Activated CD4-positive, alpha-beta T cell treated with anti-CD3 and anti-CD28 coated beads, Interleukin-2, amount 50 U/mL, for 16 hours (primary cell): ENCODE data around the gene SYNE2.
A peak's percentile ranks its signal among the peaks of the same experiment; 100 is the strongest.
"Not testable (repeated sequence)": the region's sequence is repeated elsewhere in the genome, so short reads cannot be mapped to it uniquely, and the experiment has no call there.

ENCODE experiments used
- DNase-seq: peaks from one replicate; pipeline ENCODE4 v3.0.0-alpha.2; 2020

Gene SYNE2

DNA sequence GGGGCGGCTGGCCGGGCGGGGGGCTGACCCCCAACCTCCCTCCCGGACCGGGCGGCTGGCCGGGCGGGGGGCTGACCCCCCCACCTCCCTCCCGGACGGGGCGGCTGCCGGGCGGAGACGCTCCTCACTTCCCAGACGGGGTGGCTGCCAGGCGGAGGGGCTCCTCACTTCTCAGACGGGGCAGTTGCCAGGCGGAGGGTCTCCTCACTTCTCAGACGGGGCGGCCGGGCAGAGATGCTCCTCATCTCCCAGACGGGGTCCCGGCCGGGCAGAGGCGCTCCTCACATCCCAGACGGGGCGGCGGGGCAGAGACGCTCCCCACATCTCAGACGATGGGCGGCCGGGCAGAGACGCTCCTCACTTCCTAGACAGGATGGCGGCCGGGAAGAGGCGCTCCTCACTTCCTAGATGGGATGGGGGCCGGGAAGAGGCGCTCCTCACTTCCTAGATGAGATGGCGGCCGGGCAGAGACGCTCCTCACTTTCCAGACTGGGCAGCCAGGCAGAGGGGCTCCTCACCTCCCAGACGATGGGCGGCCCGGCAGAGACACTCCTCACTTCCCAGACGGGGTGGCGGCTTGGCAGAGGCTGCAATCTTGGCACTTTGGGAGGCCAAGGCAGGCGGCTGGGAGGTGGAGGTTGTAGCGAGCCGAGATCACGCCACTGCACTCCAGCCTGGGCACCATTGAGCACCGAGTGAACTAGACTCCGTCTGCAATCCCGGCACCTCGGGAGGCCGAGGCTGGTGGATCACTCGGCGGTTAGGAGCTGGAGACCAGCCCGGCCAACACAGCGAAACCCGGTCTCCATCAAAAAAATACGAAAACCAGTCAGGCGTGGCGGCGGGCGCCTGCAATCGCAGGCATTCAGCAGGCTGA, 185.3 kb downstream of the SYNE2 start:
- DNase-seq, result not testable (repeated sequence)

DNA sequence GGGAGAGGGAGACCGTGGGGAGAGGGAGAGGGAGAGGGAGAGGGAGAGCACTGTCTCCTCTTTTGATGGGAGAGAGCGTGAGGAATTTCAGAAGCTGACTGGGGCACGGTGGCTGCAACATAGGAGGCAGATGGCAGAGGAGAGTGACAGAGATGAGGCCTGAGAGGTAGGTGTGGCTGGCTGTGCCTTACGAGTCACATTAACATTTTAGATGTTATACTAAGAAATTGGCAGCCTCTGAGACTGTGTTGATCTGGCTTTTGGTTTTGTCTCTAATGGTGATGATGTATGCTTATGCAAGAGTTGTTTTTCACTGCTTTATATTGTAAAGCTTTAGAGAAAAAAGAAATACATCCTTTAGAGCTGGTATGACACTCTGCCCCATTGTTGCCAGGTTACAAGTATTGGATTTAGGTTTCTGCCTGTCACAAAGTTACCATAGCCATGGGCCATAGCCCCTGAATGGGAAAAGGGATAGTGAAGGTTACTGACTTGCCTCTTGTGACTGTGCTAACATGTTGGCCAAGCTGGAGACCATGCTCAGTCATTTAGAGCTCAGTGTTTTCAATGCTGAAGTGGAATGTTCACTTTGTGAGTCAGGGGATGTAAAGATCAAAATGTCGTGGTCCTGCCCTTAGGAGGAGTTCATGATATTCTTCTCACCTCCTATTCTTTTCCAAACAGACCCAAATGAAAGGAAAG, 186.2 kb downstream of the SYNE2 start:
- no peak for DNase-seq

DNA sequence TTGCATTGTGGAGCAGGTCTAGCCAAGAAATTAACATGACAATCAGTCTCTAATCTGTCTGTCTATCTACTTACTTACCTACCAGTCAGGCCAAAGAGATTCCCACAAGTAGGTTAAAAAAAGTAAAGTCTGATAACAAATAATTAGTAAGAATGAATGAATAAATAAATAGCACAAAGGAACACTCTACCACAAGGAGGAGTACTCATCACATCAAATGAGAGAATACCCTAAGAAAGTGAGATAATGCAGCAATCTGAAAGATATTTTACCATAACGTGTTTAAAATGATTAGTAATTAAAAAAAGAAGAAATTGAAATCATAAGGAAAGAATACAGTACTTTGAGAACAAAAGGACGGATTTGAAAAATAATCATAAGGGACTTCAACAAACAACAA, 187.2 kb downstream of the SYNE2 start:
- no peak for DNase-seq

GRCh38 chr14:64043296-64043695, 190.5 kb downstream of the SYNE2 start:
- DNase-seq, result not testable (repeated sequence)

DNA sequence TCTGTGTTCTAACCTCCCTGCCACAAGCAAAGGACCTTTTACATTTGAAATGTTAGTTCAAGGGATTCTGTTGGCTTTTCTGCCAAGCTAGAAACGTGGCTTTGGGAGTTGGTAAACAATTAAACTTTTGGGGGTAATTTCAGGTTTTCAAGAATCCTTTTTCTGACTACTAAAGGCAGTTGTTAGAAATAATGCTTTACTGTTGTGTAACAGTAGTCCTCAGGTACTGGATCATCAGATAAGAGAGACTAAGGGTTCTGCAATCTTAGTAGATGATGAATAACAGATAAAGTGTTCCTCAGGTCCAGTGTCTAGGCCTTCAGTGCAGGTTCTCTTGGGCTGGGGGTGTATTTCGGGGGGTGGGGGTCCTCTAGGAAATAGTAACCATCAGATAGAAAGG, 192.3 kb downstream of the SYNE2 start:
- DNase-seq, result no peak

- no peak for DNase-seq
These were observed 197.0 kb downstream of the SYNE2 start for GRCh38 chr14:64049616-64050381.

DNA sequence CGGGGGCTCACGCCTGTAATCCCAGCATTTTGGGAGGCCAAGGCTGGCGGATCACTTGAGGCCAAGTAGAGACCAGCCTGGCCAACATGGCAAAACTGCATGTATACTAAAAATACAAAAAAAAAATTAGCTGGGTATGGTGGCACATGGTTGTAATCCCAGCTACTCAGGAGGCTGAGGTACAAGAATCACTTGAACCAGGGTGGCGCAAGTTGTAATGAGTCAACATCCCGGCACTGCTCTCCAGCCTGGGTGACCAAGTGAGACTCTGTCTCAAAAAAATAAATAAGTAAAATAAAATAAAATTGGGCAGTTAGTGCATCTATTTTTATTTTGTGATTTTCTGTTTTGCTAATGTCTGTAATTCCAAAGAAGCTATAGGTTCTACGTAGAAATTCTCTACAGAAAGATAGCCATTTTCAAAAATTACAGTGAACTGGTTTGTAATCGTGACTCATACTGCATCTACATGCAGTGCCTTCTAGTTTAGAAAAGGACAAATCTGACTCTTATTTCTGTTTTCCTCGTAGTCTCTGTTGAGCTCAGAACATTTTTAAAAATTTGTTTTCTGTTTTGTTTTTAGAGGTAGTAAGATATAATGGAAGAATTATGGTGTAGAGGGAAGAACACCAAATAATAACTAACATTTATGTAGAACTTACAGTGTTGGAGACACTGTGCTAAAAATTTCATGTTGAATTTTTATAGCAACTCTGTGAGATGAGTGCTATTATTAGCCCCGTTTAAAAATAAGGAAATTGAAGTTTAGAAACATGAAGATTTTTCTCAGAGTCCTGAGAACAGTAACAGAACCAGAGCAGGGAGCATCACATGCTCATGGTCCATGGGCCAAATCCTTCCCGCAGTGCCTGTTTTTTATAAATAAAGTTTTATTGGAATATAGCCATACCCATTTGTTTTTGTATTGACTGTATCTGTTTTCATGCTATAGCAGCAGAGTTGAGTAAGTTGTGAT, 201.2 kb downstream of the SYNE2 start:
- no peak for DNase-seq

GRCh38 chr14:64059454-64060198, 206.8 kb downstream of the SYNE2 start:
- DNase-seq, result no peak

DNA sequence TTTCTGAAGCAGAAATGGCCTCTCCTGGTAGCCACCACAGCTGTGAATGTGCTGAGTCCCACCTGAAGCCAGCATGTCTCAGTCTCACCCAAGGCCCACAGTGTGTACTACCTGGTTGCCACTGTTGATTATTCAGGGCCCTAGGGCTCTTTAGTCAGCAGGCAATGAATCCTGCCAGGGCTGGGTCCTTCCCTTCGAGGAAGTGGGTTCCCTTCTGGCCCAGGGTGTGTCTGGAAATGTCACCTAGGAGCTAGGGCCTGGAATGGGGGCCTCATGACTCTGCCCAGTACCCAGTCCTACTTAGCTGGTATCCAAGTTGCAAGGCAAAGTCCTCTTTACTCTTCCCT, 207.4 kb downstream of the SYNE2 start:
- DNase-seq, result no peak

DNA sequence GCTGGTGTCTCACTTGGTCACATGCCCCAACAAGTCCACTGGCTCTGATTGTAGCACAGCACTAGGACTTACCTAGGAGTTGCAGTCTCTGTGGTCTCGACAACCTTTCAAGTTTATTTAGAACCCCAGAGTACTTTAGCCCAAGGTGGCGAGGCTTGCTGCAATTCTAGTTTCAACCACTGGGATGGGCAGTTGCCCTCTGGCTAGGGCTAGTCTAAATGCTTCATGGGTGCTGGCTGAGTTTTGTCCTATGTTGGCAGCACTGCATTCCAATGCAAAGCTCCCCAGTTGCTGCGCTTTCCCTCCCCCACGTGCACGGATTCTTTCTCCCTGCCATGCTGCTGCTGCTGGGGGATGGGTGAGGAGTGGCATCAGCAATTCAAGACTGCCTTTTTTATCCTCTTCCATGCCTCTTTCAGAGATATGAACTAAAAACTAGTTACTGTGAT, 207.9 kb downstream of the SYNE2 start:
- DNase-seq, result peak; percentile 24

DNA sequence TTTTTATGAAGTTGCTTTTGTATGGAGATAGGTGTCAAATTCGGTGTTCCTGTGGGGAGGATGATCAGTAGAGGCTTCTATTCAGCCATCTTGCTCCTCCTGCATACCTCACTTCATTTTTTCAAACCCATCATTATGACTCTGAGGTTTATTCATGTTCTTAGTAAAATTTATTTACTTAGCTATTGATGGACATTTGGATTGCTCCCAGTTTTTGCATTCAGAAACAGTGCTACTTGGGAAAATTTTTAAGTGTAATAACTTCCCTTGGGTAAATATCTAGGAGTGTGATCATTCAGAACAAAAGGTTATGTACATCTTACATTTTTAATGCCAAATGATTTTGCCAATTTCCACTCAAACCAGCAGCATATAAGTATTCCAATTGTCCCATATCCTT, 208.3 kb downstream of the SYNE2 start:
- DNase-seq, result no peak

GRCh38 chr14:64061706-64062105, 208.9 kb downstream of the SYNE2 start:
- DNase-seq, result no peak

DNA sequence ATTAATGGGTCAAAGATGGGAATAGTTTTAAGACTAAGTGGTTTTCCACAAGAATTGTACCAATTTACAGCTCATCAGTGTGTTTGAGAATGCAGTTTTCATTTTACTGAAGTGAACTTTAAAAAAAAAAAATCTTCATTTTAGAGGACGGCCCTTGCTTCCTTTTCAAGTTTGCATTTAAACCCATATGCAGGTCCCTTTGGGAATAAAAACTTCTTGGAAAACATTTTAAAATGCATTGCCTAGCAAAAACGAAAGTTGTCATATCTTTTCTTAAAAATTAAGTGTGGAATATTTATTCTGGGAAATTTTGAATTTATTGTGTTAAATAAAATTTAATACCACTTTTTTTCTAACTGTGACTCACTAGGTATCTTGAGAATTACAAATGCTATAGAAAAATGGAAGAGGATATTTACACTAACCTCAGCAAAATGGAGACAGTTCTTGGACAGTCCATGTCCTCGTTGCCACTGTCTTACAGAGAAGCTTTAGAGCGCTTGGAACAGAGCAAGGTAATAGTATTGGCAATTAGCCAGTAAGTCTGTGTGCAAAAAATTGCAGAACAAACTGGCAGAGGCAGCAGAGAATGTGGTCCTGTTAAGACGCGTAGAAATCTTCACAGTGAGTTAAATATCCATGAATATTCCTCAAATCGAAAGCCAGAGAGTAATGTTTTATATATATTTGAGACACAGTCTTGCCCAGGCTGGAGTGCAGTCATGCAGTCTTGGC, 209.7 kb downstream of the SYNE2 start:
- DNase-seq, result no peak

GRCh38 chr14:64064447-64064846, 211.6 kb downstream of the SYNE2 start:
- no peak for DNase-seq

DNA sequence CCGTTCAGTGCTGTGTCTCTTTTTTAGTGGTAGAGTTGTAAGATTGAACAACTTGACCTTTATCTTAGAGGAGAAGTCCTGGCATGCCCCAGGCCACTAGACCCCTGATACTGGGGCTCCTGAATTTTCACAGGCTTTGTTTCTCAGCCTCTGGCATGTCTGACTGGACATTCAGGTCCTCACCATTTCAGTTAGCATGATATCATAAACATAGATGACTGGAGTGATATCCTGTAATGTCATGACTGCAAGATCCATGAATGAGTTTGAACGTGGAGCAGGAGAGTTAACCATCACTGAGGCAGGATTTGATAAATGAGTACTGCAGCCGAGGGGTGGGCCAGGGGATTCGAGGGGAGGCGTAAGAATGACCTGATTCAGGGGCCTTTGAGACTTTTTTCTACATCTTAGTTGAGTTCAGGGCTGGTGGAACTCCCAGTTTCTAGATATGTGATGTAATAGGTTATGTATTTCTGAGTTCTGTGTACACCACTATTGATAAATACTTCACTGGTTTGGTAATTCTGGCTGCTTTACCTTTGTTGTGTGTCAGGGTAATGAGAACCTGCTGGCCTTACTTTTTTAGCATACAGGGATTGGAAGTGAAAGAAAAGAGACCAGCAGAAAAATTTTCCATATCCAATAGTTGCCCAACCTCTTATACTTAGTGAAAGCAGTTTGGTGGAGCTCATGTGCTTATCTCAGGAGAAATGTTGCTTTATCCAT, 217.0 kb downstream of the SYNE2 start:
- no peak for DNase-seq

- DNase-seq, result peak; percentile 47
These were observed 222.3 kb downstream of the SYNE2 start for GRCh38 chr14:64074961-64075612.

DNA sequence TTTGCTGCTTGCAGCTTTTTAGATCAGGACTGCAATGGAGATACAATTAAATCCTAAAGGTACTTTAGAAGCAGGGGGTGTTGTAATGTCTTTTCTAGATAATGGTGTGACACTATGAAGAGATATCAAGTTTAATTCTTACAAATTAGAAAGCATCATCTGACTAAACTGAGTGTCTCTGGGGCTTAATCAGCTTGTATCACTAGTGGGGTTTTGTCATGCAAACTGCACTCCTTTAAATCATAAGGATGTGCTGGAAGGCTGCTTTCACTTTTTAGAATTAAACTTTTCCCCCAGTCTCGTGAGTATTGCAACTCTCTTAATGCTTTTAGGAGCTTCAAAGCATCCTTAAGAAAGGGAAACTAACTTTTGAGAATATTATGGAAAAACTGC, 222.8 kb downstream of the SYNE2 start:
- DNase-seq, result no peak

- DNase-seq, result no peak
These were observed 227.6 kb downstream of the SYNE2 start for GRCh38 chr14:64080452-64080851.

DNA sequence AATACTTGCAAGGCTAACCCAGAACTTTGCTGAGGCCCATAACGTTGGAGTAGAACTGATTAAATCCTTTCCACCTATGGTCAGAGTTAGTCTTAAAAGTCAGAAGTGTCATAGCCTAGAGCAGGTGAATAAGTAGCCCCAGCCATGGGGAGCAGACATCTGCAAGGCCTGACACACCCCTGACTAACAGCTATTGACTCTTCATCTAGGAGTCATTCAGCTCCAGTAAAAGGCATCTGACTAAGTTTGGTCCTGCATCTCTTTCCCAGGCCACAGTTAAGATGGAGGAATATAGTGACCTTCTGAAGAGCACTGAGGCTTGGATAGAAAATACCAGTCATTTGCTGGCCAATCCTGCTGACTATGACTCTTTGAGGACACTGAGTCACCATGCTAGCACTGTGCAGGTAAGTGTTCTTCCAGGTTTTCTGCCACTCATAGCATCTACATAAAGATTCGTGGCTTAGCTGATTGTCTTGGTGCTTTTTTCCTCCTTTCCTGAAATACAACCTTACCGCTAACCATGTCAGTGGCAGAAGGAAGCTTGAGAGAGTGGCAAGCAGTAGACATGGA, 228.5 kb downstream of the SYNE2 start:
- DNase-seq, result no peak
